Stimulated activated CD8-positive, alpha-beta memory T cell treated with anti-CD3 and anti-CD28 coated beads, Interleukin-4, amount 100 ng/mL, for 4 hours (primary cell): ENCODE measurements around the gene CADM4.
"Not testable (repeated sequence)": the region's sequence is repeated elsewhere in the genome, so short reads cannot be mapped to it uniquely, and the experiment has no call there.

Experiments
- DNase-seq, 2 donors: peaks; one replicate each; pipeline ENCODE4 v3.0.0-alpha.2; 2020; ENCODE audit warnings: low read depth in 2 of 2, low spot score in 1 of 2

The CADM4 gene

DNA sequence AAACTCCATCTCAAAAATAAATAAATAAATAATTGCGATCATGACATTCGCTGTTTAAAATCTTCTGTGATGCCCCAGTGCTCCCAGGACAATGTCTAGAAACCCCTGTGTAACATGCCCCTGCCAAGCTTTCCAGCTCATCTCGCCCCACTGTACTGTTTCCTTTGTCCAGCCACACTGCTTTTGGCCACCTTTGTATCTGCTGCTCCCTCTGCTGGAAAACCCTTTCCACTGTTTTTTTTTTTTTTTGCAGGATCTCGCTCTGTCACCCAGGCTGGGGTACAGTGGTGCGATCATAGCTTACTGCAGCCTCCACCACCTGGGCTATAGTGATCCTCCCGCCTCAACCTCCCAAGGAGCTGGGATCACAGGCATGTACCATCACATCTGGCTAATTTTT is 22.8 kb upstream of the CADM4 start:
- no peak for DNase-seq

DNA sequence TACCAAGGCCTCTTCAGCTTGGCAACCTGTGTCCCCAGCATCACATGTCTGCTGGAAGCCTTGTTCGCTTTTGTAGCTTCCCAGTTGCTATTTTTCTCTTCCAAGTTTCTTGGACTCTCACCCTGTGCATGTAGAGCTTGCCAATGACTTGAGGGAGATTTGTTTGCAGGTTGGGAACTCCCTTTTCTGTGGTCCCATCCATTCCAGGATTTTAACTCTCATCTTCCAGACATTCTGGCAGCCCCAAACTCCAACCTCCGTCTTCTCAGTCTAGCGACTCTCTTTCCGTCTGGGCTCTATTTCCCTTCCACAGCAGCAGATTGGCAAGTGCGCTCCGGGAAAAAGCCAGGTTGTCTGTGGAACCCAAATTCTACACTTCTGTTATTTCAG is 21.3 kb upstream of the CADM4 start:
- DNase-seq = no peak

DNA sequence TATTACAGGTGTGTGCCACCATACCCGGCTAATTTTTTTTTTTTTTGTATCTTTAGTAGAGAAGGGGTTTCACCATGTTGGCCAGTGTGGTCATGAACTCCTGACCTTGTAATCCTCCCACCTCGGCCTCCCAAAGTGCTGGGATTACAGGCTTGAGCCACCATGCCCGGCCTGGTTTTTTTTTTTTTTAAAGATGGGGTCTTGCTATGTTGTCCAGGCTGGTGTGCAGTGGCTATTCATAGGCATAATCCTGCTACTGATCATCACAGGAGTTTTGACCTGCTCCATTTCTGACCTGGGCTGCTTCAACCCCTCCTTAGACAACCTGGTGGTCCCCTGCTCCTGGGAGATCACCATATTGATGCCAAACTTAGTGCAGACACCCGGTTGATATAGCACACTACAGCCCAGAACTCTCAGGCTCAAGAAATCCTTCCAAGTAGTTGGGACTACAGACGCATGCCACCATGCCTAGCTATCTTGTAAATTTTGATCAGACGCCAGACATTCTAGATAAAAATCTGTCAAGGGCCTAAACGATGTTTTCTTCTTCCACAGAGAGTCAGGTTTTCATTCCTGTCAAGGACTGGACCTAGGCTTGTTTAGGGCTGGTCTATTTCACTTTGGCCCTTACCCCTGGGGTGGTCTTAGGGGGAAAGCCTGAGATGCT is 20.8 kb upstream of the CADM4 start:
- DNase-seq = no peak

DNA sequence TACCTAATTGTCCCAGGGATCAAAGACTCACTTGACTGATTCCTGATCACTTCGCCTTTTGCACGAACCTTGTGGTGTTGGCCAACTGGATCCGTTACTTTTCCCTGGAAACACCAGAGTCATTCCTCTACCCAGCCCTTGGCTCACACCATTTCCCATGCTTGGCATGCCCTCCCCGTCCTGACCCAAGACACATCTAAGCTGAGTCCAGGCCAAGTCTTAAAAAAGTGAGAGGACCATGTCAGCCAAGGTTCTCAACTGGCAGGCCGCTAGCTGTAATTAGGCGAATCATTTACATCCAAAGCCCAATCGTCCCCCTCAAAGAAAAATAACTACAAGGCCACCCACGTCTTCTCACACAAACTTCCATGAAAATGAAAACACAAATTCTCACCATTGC is 18.8 kb upstream of the CADM4 start:
- no peak for DNase-seq

GRCh38 chr19:43658001-43658400 is 18.4 kb upstream of the CADM4 start:
- no peak for DNase-seq

GRCh38 chr19:43656436-43656835 is 16.8 kb upstream of the CADM4 start:
- DNase-seq = no peak

DNA sequence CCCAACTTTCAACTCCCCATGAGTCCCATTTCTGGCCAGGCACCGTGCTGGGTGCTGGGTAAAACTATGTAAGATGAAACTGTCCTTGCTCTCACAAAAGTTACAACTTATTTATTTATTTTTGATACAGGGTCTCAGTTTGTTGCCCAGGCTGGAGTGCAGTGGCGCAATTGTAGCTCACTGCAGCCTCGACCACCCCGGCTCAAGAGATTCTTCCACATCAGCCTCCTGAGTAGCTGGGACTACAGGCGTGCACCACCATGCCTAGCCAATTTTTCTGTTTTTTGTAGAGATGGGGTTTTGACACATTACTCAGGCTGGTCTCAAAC is 12.9 kb upstream of the CADM4 start:
- no peak for DNase-seq

DNA sequence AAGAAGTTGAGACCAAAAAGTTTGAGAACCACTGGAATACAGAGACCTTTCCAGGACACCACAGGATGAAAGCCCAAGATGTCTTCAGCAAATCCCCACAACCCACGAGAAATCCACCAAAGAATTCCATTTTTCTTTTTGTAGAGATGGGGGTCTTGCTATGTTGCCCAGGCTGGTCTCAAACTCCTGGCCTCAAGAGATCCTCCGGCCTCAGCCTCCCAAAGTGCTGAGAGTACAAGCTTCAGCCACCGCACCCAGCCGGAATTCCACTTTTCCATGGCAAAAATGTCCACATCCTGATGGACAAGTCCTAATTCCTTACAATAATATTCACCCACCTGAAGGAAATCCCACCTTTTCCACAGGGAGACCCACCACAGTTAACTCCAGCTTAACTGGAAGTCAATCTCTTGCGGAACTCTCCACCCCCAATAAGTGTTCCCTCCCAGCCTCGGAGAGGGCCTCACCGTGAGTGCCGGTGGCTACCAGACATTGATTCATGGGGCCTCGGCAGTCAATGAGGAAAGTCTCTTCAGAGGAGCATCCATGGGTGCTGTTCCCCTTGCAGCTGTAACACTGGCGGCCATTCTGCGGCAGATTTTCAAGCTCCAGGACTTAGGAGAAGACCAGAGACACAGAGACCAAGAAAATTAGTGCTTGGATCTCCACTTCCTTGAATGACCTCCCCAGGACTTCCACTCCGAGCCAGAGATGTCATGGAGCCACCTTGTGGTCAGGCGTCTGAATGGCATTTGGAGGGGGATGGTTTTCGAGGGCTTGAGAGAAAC is 12.3 kb upstream of the CADM4 start:
- no peak for DNase-seq

DNA sequence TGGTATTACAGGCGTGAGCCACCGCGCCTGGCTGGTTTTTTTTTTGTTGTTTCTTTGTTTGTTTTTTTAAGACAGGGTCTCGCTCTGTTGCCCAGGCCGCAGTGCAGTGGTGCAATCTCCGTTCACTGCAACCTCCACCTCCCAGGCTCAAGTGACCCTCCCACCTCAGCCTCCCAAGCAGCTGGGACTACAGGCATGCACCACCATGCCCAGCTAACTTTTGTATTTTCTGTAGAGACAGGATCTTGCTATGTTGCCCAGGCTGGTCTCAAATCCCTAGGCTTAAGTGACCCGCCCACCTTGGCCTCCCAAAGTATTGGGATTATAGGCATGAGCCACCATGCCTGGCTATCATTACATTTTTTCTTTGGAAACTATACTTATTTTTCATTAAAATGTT is 10.6 kb upstream of the CADM4 start:
- not testable (repeated sequence) for DNase-seq

DNA sequence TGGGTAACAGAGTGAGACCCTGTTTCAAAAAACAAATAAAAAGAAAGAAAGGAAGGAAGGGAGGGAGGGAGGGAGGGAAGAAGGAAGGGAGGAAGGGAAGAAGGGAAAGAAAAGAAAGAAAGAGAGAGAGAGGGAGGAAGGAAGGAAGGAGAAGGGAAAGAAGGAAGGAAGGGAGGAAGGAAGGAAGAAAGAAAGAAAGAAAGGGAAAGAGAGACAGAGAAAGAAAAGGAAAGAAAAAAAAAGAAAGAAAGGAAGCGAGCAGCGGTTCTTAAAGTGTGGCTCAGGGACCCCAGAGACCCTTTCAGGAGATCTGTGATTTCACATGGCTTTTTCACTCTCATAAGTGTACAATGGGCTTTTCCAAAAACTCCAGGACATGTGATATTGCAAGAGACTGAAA is 9.9 kb upstream of the CADM4 start:
- DNase-seq = no peak

DNA sequence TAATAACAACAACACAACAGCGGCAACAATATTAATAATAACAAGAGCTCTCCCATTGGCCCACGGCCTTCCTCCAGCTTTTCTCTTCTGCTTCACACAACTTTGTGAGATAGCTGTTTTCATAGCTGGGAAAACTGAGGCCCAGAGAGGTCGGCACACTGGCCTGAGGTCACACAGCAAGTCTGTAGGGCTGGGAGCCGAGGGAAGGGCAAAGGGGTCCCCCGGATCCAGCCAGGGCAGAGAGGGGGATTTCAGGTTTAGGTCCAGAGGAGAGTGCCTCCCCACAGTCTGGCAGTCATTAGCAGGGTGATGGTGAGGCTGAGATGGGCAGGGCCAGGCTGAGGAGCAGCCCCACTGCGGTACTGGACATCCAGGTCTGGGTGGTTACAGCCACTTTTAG is 9.0 kb upstream of the CADM4 start:
- DNase-seq = no peak

DNA sequence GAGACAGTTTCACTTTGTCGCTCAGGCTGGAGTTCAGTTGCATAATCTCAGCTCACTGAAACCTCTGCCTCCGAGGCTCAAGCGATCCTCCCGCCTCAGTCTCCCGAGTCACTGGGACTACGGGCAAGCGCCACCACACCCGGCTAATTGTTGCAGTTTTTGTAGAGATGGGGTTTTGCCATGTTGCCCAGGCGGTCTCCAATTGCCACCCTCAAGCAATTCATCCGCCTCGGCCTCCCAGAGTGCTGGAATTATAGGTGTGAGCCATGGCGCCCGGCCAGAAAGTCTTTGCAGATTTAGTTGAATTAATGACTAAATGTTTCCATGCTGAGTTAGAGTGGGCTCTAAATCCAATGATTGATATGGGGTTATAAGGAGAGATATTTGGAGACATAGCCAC is 4.5 kb upstream of the CADM4 start:
- DNase-seq = no peak

DNA sequence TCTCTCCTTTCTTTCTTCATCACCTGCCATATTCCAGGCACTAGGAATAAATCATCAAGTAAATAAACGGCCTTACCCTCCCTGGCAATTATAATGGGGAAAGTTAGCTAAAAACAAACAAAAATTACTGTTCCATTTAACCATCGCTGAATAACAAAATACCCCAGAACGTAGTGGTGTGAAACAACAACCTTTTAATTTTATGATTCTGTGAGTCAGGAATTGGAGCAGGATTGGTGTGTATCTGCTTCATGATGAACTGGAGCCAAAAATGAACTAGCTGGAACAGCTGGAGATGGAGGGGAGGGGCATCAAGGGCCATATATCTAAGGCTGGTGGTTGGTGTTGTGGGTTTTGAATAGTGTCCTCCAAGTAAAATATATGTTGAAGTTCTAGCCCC is 3.7 kb upstream of the CADM4 start:
- DNase-seq = no peak

- DNase-seq = no peak
Measured at GRCh38 chr19:43642531-43642930, 2.9 kb upstream of the CADM4 start.

DNA sequence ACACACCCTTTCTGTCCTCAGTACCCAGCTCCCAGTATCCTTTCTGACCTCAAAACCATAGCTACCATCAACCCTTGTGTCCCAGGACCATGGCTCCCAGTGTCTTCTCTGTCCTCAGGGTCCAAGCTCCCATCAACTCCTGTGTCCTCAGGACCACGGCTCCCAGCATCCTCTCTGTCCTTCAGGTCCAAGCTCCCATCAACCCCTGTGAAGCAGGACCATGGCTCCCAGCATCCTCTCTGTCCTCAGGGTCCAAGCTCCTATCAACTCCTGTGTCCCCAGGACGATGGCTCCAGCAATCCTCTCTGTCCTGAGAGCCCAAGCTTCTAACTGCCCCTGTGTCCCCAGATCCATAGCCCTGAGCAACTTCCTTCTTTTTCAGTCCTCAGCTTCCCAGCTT is 1.7 kb upstream of the CADM4 start:
- no peak for DNase-seq

- no peak for DNase-seq
Measured at GRCh38 chr19:43640424-43640757, 741 bp upstream of the CADM4 start.

- DNase-seq = no peak
Measured at GRCh38 chr19:43638995-43639518, 593 bp downstream of the CADM4 start.

DNA sequence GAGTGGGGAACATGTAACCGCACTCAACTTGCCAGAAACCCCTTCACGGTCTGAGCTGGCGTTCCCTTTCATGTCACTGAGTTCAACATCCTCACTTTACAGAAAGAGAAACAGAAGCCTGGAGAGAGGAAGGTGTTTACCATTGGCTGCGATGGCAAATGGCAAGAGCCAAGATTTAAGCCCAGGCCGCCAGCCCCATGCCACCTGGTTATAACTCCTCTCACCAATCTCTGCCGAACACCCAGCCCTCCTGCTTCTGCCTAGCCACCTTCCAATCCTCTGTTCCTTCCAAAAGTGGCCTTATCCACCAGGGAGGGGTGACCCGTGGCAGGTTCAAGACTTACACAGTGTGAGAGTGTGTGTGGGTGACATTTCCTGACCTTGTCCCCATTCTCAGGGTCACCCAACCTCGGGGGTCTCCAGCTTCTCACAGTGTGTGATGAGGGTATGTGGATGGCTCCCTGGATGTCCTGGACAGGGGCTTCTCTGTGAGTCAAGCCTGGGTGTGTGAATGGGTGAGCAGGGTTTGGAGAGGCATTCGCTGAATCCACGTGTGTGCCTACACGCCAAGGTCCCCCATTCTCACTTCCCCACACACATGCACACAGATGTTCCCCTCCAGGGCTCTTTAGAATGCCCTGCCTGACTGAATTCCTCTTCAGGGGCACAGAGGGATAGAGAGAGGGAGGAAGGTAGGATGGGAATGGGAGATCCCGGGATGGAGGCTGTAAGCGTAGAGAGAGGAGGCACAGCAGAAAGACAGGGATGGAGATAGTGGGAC is 1.2 kb downstream of the CADM4 start:
- DNase-seq = no peak

- no peak for DNase-seq
Measured at GRCh38 chr19:43636121-43636683, 3.4 kb downstream of the CADM4 start.

- DNase-seq = not testable (repeated sequence)
Measured at GRCh38 chr19:43635561-43635940, 4.1 kb downstream of the CADM4 start.

GRCh38 chr19:43634872-43635560 is 4.6 kb downstream of the CADM4 start:
- no peak for DNase-seq
